LNCAP (cell line): Measurements from ENCODE around the gene SMIM41.

Experiments used
- CTCF ChIP-seq: fragments of 450-650 bp; IDR thresholded peaks from 2 replicates; pipeline ENCODE4 v1.5.1; 2017; ENCODE audit warnings: mild to moderate bottlenecking

SMIM41 gene

GRCh38 chr12:52037248-52037861, 42.1 kb upstream of the SMIM41 start:
- TF ChIP-seq CTCF: no peak; the same call in 1 of the 2 replicates

GRCh38 chr12:52038447-52038846, 41.1 kb upstream of the SMIM41 start:
- no peak for TF ChIP-seq CTCF

GRCh38 chr12:52041035-52041434, 38.5 kb upstream of the SMIM41 start:
- no peak for TF ChIP-seq CTCF

GRCh38 chr12:52041695-52042123, 37.8 kb upstream of the SMIM41 start:
- TF ChIP-seq CTCF: no peak

- TF ChIP-seq CTCF: no peak
Measured at GRCh38 chr12:52042706-52043385, 36.7 kb upstream of the SMIM41 start.

GRCh38 chr12:52043386-52044212, 35.9 kb upstream of the SMIM41 start:
- TF ChIP-seq CTCF: no peak

GRCh38 chr12:52044292-52044983, 35.1 kb upstream of the SMIM41 start:
- TF ChIP-seq CTCF: no peak
